NCI-H226 (cell line): ENCODE data around the gene LRRC70.
"Not testable (repeated sequence)": the region's sequence is repeated elsewhere in the genome, so short reads cannot be mapped to it uniquely, and the experiment has no call there.

ENCODE experiments used
- DNase-seq: peaks from one replicate; pipeline ENCODE4 v3.0.0-alpha.2; 2015

Gene LRRC70

GRCh38 chr5:62578540-62578939 is at the start of gene LRRC70:
TSS of gene LRRC70 (plus strand) at chr5:62578819. CDS start at chr5:62579439, 620 bp downstream.
- DNase-seq = no peak

GRCh38 chr5:62533597-62533996 is 45.0 kb upstream of the LRRC70 start:
- DNase-seq = no peak

- no peak for DNase-seq
Measured at GRCh38 chr5:62534461-62535236, 44.0 kb upstream of the LRRC70 start.

GRCh38 chr5:62536232-62536631 is 42.4 kb upstream of the LRRC70 start:
- no peak for DNase-seq

GRCh38 chr5:62536783-62537182 is 41.8 kb upstream of the LRRC70 start:
- no peak for DNase-seq

- peak; percentile 74 for DNase-seq
Measured at GRCh38 chr5:62538017-62538942, 40.3 kb upstream of the LRRC70 start.

GRCh38 chr5:62542720-62543119 is 35.9 kb upstream of the LRRC70 start:
- no peak for DNase-seq

- DNase-seq = no peak
Measured at GRCh38 chr5:62547945-62548630, 30.5 kb upstream of the LRRC70 start.

- DNase-seq = no peak
Measured at GRCh38 chr5:62550103-62550502, 28.5 kb upstream of the LRRC70 start.

GRCh38 chr5:62555930-62556329 is 22.7 kb upstream of the LRRC70 start:
- DNase-seq = no peak

GRCh38 chr5:62558941-62559340 is 19.7 kb upstream of the LRRC70 start:
- DNase-seq = no peak

GRCh38 chr5:62560786-62561185 is 17.8 kb upstream of the LRRC70 start:
- DNase-seq = no peak

- no peak for DNase-seq
Measured at GRCh38 chr5:62561896-62562295, 16.7 kb upstream of the LRRC70 start.

- DNase-seq = no peak
Measured at GRCh38 chr5:62562867-62563266, 15.8 kb upstream of the LRRC70 start.

- DNase-seq = no peak
Measured at GRCh38 chr5:62564101-62564500, 14.5 kb upstream of the LRRC70 start.

- DNase-seq = not testable (repeated sequence)
Measured at GRCh38 chr5:62565740-62566139, 12.9 kb upstream of the LRRC70 start.

- no peak for DNase-seq
Measured at GRCh38 chr5:62568143-62568542, 10.5 kb upstream of the LRRC70 start.

- no peak for DNase-seq
Measured at GRCh38 chr5:62568800-62569432, 9.7 kb upstream of the LRRC70 start.

GRCh38 chr5:62569470-62569869 is 9.1 kb upstream of the LRRC70 start:
- DNase-seq = no peak

GRCh38 chr5:62572918-62573514 is 5.6 kb upstream of the LRRC70 start:
- DNase-seq = no peak

- DNase-seq = no peak
Measured at GRCh38 chr5:62574599-62574998, 4.0 kb upstream of the LRRC70 start.

- no peak for DNase-seq
Measured at GRCh38 chr5:62575066-62575465, 3.6 kb upstream of the LRRC70 start.
